Measurements from ENCODE around the gene KCTD16.

- TF ChIP-seq, protein P1, sequence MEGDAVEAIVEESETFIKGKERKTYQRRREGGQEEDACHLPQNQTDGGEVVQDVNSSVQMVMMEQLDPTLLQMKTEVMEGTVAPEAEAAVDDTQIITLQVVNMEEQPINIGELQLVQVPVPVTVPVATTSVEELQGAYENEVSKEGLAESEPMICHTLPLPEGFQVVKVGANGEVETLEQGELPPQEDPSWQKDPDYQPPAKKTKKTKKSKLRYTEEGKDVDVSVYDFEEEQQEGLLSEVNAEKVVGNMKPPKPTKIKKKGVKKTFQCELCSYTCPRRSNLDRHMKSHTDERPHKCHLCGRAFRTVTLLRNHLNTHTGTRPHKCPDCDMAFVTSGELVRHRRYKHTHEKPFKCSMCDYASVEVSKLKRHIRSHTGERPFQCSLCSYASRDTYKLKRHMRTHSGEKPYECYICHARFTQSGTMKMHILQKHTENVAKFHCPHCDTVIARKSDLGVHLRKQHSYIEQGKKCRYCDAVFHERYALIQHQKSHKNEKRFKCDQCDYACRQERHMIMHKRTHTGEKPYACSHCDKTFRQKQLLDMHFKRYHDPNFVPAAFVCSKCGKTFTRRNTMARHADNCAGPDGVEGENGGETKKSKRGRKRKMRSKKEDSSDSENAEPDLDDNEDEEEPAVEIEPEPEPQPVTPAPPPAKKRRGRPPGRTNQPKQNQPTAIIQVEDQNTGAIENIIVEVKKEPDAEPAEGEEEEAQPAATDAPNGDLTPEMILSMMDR (IDR thresholded peaks at IDR 0.05; ENCODE audit: poor library complexity), result no peak
- no peak for TF ChIP-seq EZH2 (IDR thresholded peaks at IDR 0.05; ENCODE audit: borderline replicate concordance)
Measured at GRCh38 chr5:144361406-144361805, 190.7 kb downstream of the KCTD16 start.
